Inflammatory macrophage treated with lipopolysaccharide for 4 hours (primary cell): Measurements from ENCODE around the gene MYH15.

Experiments
- DNase-seq: peaks from one replicate; pipeline ENCODE4 v3.0.0-alpha.2; 2020

The MYH15 gene

DNA sequence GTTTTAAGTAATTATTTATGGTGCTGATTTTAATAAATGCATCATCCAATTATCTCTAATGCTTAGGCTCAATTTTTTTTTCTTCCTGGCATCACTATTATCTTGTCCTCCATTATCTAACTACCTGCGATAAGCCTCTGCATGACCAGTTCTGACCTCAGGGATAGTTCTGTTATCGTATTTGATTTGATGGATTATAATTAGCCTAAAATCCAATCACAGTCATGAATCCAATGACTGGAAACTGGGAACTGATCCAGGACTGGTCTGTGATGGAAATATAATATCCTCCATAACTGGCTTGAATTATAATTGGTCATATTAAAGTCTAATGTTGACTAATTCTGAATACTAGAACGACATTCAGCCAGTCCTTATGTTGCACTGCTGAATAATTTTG lies 1.1 kb downstream of the MYH15 start:
- DNase-seq: no peak

DNA sequence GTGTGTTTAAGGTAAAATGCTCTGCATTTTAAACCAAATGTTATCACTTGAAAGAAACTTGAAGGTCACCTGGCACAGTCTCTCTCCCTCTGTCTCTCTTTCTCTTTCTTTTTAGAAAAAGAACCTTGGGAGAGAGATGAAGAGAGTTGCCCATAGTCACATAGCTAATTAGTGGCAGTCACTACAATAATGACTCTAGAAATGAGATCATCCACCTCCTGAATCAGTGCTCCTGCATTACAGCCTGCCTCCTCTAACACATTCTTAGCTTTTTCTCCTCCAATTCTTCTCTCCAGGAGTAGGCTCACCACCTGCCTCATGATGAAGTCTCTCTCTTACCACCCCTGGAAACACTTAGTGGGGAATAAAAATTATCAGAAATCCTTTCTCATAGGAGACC lies 2.5 kb downstream of the MYH15 start:
- DNase-seq: no peak

DNA sequence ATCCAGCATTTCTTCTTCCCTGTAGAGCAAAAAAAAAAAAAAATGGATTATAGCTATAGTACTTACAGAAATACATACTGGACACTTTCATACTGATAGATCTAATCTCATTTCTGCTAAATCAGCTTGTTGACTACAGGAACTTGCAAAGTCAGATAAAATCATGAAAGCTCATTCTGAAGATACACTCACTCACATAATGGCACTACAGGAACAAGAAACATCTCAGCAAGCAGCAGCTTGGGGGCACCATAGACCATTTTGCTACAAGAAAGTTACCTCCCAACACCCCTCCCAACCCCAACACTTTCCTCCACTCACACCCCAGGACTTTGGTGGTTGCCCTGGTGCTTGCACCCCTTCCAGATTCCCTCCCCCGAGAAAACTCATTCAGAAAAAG lies 4.6 kb downstream of the MYH15 start:
- DNase-seq: no peak

DNA sequence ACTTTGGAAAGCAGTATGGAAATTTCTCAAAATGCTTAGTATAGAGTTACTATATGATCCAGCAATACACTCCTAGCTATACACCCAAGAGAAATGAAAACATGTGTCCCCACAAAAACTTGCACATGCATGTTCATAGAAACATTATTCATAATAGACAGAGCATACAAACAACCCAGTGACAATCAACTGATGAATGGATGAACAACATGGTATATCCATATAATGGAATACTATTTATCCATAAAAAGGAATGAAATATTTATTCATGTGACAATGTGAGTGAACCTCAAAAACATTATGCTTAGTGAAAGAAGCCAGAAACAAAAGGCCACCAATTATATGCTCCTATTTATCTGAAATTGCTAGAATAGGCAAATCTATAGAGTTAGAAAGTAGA lies 6.7 kb downstream of the MYH15 start:
- no peak for DNase-seq

DNA sequence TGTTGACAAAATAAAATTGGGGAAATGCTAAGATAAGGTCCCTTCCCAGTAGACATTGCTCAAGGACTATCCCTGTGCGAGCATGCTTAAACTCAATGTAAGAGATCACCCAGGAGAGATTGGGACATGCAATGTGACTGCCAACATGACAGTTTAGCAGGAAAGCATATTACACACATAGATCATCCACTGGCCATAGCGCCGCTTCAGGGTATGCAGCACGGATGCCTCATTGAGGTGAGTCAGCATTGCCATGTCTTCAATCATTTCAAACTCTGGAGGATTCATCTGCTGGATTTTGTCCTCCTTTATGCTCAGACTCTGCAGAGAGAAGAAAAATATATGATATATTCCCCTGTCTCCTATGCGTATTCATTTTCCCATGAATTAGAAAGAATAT lies 8.9 kb downstream of the MYH15 start:
- DNase-seq: no peak

DNA sequence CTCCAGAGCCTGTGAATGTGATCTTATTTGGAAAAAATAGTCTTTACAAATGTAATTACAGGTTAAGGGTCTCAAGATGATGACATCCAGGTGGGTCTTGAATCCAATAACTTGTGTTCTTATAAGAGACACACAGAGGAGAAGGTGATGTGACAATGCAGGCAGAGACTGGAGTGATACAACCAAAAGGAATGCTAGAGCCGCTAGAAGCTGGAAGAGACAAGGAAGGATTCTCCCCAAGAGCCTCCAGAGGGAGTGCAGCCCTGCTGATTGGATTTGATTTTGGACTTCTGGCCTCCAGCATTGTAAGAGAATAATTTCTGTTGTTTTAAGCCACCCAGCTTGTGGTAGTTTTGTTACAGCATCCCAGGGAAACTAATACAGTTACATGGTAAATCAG lies 9.7 kb downstream of the MYH15 start:
- no peak for DNase-seq

DNA sequence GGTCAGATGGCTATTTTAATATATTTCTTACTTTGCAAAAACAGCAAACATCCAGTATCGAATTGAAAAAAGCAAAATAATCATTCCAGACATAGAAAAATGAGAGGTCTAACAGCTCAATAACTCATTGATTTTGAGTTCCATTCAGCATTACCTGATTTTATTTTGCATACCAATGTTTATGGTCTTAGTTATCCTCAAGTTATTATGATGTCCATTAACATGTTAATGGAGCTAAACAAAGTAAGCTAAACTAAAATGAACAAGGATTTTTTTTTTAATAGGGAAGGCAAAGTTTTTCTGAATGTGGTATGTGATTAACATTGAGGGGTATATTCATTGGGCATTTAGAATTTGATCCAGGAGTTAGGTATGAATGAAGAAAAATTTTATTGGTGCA lies 13.1 kb downstream of the MYH15 start:
- no peak for DNase-seq

DNA sequence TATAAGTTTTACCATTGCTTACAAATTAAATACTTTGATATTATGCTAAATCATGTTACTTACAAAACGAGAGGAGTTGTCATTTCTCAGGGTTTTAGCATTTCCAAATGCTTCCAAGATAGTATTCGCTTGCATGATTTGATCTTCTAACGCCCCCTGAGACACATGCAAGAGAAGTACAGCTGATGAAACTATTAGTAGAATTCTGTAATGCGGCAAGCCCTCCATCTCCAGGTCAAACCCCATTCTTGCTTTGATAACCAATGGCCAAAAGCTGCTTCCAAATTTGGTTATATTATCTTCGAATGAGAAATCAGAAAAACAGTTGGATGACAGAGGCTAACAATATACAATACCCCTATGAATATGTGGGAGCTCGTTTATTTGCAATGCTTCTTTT lies 14.7 kb downstream of the MYH15 start:
- DNase-seq: no peak

DNA sequence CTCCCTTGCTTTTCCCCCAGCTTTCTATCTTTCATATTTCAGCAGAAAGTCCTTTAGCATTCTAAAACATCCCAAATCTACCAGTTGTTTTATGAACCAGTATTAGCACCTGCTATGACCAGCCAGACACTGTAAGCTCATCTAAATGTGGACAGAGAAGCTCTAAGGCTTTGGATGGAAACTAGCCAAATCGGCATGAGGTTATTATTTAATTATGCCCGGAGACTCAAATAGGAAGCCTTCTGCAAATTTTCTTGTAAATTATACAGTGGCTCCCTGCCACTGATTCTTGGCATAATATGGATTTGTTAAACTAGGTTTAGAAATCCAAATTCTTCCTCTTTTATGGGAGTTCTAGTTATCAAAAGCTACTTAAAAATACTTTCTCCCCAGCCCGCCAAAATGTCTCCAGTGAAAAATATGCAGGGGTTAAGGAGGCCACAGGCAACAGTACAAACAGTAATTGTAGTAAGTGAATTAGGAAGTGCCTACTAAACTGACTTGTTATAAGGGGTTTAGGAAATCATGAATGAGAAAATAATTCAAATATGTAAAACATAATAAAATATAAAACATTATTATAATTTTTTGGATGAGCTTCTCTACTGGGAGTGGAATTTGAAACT lies 15.4 kb downstream of the MYH15 start:
- DNase-seq: no peak

DNA sequence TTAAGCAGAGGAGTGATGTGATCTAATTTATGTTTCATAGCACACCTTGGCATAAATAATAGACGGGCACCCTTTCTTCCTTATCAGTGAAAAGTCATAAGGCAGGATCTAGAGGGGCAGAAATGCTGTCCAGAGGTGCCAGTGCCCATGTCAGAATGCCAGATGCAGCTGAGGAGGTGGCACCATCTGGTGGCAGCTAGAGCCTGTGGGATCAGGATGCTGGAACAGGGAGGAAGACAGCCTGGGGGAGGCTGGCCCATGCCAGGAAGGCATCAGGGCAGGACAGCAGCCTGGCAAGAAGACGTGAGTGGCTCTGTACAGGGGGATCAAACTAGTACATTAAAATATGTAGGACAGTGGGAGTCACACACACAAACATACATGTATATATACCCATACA lies 16.5 kb downstream of the MYH15 start:
- no peak for DNase-seq

DNA sequence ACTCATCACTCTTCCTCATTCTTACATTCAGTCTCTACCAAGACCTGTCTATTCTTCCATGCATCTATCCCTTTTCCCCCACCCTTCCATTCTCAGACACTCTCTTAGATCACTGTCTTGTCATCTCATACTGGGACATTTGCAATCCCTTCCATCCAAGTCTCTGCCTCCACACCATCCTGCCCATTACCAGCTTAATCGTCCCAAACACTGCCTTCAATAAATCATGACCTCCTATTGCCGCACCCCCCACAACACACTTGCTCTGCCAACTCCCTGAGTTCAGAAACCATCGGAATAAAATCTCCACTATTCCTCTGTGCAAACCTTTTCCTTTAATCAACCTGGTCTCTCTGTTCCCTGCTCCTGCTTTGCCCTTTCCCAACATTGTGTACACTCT lies 18.9 kb downstream of the MYH15 start:
- no peak for DNase-seq

DNA sequence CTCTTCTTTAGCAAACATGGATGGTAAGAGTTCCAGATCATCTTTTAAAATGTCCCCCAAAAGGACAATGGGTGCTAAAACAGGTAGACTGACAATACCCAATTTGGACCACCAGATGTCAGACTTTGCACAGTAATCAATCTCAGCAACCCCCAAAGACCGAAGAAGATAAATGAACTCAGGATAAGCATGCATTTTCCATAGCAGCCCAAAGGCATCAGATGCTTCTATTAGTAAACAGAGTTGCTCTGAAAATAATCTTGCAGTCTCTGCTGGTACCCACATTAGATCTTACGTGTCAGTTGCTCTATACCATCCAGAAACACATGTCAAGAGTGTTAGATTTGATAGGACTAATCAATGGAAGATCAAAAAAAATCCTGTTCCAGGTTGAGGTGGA lies 20.6 kb downstream of the MYH15 start:
- DNase-seq: peak; percentile 40

DNA sequence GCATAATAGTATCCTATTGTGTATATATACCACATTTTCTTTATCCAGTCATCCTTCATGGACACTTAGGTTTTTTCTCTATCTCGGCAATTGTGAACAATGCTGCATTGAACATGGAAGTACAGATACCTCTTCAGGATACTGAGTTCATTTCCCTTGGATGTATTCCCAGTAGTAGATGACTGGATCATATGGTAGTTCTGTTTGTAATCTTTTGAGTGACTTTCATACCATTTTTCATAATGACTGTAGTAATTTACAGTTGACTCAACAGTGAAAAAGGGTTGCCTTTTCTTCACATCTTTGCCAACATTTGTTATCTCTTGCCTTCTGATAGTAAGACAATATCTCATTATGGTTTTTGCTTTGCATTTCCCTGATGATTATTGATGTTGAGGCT lies 21.8 kb downstream of the MYH15 start:
- DNase-seq: no peak

DNA sequence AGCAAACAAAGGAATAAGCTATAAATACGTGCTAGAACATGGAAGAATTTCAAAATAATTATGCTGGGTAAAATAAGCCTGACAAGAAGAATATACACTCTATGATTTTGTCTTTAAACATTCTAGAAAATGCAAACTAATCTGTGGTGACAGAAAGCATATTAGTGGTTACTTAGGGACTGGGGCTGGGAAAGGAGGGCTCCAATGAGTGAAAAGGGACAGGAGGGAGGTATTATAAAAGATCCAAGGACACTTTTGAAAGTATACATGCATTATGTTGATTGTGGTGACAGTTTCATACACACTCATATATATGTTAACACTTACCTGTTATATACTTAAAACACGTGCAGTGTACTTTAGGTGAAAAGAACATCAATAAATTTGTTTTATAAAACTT lies 23.0 kb downstream of the MYH15 start:
- DNase-seq: no peak

DNA sequence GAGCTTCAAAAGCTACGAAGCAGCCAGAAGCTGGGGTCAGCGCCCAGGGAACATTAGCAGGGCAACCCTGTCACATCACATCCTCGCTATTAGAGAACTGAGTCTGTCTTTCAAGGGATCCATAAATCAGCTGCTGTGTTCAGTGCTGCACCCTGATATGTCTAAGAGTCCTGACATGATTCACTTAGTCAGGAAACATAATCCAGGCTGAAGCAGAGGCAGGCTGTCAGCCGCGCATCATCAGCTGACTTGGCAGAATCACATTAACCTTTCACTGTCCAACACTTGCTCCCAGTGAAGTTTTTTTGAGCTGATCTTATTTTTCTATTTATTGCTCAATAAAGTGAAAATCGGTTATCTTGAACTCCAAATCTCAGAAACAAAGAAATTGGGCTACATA lies 23.5 kb downstream of the MYH15 start:
- no peak for DNase-seq

DNA sequence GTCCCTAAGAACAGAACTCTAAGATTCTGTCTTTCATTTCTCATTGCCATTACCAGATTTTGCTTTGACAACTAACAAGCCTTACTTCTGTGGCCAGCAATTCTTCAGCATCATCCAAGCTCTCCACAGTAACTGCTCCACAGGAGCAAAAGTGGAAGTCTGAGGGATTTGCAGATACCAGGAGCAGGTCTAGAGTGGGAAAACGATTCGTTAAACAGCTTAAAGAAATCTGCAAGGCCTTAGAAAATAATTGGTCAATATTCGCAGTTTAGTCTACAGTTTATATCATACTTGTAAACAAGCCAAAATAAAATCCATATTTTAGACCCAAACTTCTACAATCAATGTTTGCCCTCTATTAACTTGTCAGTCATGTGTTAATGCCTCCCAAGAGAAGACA lies 24.1 kb downstream of the MYH15 start:
- DNase-seq: no peak

DNA sequence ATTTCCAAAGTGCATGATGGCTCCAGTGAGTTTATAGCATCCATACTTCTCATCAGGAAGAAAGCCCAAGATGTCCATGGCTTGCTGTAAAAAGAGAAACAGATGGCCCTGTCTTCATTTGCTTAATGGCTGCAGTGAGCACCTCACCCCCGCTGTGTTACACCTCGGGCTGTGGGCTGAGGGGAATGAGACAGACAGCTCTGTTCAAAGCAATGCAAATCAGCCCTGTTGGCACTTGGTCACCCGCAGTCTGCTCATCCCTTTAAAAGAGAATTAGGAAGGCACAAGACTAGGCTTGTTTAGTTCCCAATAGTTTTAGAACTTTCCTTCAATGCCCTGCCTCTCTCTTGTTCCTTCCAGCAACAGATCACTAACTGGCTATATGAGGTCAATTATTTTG lies 25.2 kb downstream of the MYH15 start:
- no peak for DNase-seq

DNA sequence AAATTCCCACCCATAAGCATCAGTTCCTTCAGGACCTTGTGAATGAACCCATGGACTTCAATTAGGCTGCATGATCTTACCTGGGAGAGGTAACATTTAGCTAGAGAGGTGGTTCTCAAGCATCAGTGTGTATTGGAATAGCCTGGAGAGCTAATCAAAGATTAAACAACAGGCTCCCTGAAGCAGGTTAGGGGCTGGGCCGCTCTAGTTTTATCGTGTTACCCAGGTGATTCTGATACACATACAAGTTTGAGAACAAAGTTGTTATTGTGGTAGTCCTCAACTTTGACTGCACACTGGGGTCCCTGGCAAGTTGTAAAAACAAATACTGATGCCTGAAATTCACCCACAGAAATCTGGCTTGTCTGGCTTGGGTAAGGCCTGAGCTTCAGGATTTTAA lies 31.2 kb downstream of the MYH15 start:
- DNase-seq: no peak

DNA sequence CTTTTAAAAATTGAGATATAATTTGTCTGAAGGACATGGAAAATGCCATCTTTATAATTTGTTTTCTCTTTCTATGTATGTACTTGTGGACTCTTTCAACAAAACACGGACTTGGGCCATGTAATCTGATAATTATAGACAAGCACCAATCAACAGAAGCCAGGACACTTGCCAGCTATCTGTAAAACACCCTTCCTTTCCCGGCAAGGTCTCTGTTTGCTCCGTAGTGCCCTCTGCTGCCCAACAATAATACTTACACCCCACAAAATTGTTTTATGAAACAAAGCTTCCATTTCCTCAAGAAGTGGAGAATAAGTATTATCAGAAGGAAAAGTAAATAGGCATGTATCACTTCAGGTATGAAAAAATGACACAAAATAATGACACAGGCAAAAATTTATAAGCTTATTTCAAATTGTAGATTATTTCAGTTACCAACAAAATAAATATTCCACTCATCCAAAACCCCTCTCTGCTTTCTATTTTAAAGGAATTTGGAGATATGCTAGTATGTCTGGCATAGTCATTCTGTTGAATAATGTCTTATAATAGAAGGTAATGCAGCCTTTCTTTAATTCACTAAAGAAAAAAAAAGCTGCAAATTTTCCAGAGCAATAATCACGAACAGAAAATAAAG lies 32.8 kb downstream of the MYH15 start:
- peak; percentile 63 for DNase-seq

DNA sequence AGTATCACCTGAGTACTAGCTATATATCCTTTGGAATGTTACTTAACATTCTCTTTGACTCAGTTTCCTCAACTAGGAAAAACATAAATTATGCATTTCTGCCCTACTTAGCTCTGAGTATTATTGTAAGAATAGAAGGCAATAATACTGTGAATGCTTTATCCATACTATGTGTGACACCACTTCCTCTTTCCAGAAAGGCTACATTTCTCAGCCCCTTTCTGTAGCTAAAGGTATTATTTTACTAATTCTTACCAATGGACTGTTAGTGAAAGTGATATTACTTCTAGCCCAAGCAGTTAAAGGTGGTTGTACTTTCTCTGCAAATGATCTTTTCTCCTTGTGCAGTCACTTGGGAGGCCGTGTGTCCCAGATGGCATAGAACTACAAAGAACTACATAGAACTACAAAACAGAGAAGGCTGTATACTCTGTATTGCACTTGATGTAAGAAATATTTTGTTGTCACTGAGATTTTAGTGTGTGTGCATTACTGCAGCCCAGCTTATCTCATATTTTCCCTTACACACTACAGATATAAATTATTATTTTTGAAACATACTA lies 35.1 kb downstream of the MYH15 start:
- DNase-seq: no peak

DNA sequence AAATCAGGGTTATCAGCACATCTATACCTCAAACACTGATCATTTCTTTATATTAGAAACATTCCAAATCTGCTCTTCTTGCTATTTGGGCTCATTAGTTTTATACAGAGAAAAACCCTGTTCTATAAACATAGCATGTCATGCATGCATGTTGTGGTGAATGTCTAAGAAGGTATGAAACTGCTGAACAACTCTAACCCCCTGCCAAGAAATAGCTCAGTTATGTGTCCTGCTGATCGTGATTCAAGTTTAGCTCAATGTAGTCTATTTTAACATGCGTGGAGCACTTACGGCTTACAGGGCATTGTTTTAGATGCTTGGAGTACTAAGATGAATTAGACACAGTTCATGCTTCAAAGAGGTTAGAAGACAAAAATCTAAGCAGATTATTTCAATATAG lies 35.8 kb downstream of the MYH15 start:
- no peak for DNase-seq

DNA sequence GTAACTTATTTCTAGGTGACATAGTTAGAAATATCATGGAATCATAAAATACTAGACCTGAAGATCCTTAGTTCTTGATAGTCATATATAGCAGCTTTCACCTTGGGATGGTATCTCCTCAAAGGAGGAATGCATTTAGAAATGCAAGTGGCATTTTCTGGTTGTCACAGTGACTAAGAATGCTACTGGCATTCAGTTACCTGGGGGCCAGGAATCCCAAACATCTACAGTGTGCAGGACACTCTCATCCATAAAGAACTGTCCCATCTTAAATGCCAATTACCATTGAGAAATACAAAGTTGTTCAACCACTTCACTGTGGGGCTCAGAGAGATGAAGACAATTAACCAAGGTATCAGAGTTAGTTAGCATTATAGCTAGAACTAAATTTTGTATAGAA lies 36.7 kb downstream of the MYH15 start:
- no peak for DNase-seq

DNA sequence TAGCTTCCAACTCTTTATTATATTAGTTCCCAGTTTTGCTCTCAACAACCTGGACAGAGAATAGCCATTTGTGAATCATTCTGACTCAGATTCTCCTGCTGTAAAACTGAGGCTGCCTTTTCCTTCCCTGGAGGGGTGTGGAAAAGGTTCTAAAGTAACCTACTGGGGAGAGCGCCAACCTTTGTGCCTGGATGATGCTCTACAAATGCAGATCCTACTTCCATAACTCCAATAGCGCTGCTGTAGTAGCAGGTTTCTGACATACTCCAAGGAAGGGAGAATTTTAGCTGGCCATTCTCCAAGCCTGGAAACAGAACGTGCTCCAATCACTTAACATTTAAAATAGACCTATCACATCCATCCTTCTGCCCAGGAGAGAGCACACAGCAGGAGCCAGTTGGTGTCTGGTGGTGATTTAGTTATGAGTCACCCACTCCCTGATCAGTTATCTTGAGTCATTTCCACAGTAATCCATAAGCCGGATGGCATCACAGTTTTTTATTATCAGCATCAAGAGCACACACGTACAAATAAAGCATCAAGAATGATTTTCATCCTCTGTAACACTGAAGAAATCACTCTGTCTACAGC lies 38.3 kb downstream of the MYH15 start:
- no peak for DNase-seq

DNA sequence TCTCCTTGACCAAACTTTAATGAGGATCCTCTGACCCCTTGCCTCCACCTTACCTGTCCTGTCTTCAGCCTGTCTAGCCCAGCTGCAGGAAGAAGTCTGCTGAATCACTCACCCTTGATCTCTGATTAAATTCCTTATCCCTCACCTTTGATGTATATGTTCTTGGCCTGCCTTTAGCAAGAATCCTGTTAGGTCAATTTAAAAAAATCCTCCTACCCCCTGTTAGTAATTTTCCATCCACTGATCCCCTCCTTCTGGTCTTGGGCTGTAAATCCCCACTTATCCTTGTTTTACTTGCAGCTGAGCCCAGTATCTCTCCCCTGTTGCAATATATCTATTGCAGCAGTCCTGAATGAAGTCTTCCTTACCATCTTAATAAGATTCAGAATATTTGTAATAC lies 39.0 kb downstream of the MYH15 start:
- DNase-seq: no peak

DNA sequence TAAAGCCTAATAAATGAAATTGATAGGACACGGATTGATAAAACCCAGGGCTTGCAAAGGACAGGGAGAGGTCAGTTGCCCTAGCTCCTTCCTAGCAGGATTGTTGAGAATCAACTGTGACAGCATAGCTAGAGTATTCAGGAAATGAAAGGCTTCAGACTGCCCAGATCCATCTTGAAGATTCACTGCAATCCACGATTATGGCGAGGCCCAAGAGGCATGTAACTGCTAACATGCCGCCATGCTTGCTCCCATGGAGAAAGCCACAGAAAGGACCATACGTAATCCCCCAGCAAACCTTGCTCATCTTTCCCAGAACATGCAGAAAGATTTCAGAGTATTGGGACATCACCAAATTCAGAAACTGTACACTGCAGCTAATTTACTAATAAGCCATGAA lies 41.3 kb downstream of the MYH15 start:
- no peak for DNase-seq
